Astrocyte of the spinal cord (primary cell): Measurements from ENCODE around the gene HOXB6.

Experiments used
- DNase-seq: peaks from one replicate; pipeline ENCODE4 v3.0.0; 2011; ENCODE audit warnings: low read depth, low spot score
- H3K4me3 ChIP-seq: 2 replicates; pipeline ENCODE4 v1.5.1; 2011; ENCODE audit warnings: low read depth, mild to moderate bottlenecking, low read length, moderate library complexity
- CTCF ChIP-seq: IDR thresholded peaks from 2 replicates; pipeline ENCODE4 v1.5.1; 2012; ENCODE audit warnings: low read depth, mild to moderate bottlenecking, low read length, inconsistent platforms
- in situ Hi-C: cut with HindIII; loops from 2 replicates; pipeline ENCODE4 v1.10.0; 2017; ENCODE audit warnings: low sequenced_read_pairs

Gene HOXB6

DNA sequence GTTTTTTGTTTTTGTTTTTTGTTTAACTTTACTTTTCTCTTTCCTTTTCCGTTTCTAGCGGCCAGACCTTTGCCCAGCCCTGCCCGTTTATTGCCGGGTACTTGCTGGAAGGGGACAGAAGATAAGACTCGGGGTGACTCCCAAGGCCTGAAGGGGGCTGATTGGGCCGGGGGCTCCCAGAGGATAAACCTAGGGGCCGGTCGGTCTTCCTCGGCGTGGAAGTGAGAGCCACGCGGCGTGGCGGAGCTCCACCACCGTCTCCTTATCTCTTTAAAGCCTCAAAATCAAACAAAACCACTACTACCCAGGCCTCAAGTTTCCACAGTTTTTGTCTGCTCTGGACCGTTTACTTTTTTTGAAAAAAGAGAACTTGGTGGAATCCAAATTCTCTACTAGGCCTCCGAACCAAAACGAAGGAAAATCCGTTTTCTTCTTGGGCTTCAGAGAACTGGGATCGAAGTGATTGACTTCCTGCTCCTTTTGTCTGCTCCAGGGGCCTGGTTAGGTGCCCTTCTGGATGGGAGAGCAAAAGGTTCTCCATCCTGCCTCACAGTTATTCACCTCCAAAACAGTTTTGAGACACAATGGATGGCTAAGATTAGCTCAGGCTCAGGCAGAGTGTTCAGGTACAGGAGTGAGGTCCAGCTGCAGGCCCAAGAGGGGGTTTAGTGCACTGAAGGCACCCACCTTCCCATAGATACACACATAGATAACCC lies 29.9 kb upstream of the HOXB6 start:
- TF ChIP-seq CTCF = no peak
- DNase-seq = no peak

GRCh38 chr17:48633266-48633677 lies 28.5 kb upstream of the HOXB6 start:
- TF ChIP-seq CTCF = no peak
- DNase-seq = no peak
- H3K4me3 ChIP-seq = no peak overlapping the region
- in situ Hi-C loops = no loop called here

More for the DNA sequence above, 29.9 kb upstream of the HOXB6 start:
- no peak overlapping the region for H3K4me3 ChIP-seq
- in situ Hi-C loops = no loop called here

DNA sequence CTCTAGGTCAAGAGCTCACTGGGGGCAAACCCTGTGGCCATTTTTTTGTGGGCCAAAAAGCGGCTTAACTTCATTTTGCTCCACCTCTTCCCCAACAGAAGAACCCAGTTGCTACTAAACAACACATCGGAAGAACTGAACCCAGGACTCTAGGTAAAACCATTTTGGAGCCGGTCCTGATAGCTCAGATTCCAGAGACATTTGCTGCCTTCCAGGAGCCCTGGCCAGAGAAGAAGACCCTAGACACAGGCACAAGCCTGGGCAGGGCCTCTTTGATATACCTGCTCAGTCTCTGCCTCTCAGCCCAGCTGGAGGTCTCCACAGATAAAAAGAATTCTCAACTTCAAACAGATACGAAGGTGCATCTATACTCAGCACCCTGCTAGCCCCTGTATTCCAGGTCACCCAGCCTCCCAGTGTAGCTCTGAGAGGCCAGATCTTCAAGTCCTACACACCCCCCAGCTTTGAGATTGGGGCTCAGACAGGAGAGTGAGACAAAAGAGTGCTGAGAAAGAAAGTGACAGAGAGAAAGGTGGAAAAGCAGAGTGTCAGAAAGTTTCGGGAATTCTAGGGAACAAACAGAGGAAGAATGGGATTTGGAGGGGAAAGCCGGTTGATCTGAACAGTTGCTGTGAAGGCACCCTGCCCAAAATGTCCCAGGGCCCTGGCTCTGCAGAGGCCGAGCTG lies 27.9 kb upstream of the HOXB6 start:
- no peak for TF ChIP-seq CTCF
- H3K4me3 ChIP-seq = no peak overlapping the region
- in situ Hi-C loops = no loop called here
- no peak for DNase-seq

DNA sequence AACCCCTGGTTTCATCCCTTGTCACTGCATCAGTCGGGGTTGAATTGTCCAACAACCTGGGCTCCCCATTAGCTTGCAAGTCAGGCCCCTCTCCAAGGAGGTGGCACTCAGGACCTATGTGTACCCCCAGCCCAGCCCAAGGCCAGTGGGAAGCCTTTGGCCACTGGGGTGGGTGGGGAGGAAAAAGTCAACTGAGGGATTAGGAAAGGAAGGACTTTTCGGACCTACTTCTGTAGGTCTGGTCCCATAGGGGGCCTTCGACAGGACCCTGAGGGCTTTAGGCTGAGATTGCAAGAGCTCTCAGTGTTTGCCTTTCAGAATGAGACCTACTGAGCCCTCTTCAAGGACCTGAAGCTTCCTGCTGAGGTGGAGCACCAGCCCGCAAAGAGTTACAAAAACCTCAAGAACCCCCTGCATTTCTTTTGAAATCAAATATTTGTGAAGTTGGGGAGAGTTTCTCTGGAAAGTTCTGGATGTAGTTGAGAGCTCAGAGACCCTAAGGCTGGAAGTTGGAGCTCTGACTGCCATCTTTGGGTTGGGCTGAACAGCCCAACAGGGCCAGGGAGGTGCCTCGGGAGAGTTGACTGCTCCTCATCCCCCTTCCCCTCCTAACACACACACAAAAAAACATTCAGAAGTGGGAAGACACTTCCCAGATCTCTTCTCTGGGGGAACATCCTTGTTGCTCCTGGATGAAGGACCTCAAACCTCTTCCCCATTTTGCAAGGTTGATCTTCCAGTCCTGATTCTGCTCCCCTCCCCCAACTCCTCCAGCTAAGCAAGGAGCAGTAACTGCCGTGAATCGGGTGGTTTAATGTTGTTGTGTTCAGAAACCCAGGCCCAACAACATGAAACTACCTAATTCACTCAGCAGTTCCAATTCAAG lies 27.1 kb upstream of the HOXB6 start:
- DNase-seq = no peak
- in situ Hi-C loops = no loop called here
- H3K4me3 ChIP-seq = no peak overlapping the region
- TF ChIP-seq CTCF = no peak

GRCh38 chr17:48630925-48631692 lies 26.3 kb upstream of the HOXB6 start:
- no peak for DNase-seq
- in situ Hi-C loops = no loop called here
- H3K4me3 ChIP-seq = no peak overlapping the region
- TF ChIP-seq CTCF = no peak
